CD14-positive monocyte (primary cell): Measurements from ENCODE around the gene FAM181A. TPM values are rescaled to one million over a fixed set of nuclear protein-coding genes. Genes with fewer than 3 reads are reported as not detected.

Source experiments
- DNase-seq, 3 donors: peaks; one replicate each; pipeline ENCODE4 v3.0.0-alpha.2; 2011 to 2022
- H2AFZ ChIP-seq: 2 replicates; pipeline ENCODE4 v1.6.0; 2012; ENCODE audit warnings: mild to moderate bottlenecking, low read depth, low read length, inconsistent platforms; ENCODE audit not compliant: insufficient read depth, poor library complexity, severe bottlenecking
- H3K27ac ChIP-seq, 2 donors: 1 replicate in 1 of 2; 2 replicates in 1 of 2; pipeline ENCODE4 v1.5.1; 2012 to 2013; ENCODE audit warnings: low read length in 2 of 2, control low read depth in 1 of 2, inconsistent platforms in 1 of 2, low read depth in 1 of 2, mild to moderate bottlenecking in 1 of 2
- H3K27me3 ChIP-seq, 2 donors: one replicate each; pipeline versions ENCODE4 v1.6.0 to v1.6.1; 2011 to 2013; ENCODE audit warnings: low read length in 2 of 2; ENCODE audit not compliant: control insufficient read depth in 2 of 2, insufficient read depth in 2 of 2
- H3K36me3 ChIP-seq, 2 donors: replicated peaks in 1 of 2; 1 replicate in 1 of 2; 2 replicates in 1 of 2; pipeline versions ENCODE4 v1.5.1 to v1.6.1; 2012 to 2013; ENCODE audit warnings: low read length in 2 of 2, control low read depth in 1 of 2, inconsistent platforms in 1 of 2, mild to moderate bottlenecking in 1 of 2; ENCODE audit not compliant: insufficient read depth in 2 of 2, control insufficient read depth in 1 of 2
- H3K4me1 ChIP-seq, 2 donors: 1 replicate in 1 of 2; 2 replicates in 1 of 2; pipeline versions ENCODE4 v1.5.1 to v1.6.1; 2012 to 2013; ENCODE audit warnings: low read length in 2 of 2, control low read depth in 1 of 2, inconsistent platforms in 1 of 2, mild to moderate bottlenecking in 1 of 2, moderate library complexity in 1 of 2; ENCODE audit not compliant: insufficient read depth in 2 of 2, control insufficient read depth in 1 of 2
- H3K4me2 ChIP-seq: replicated peaks from 2 replicates; pipeline ENCODE3; 2012; ENCODE audit warnings: low read length, moderate library complexity, mild to moderate bottlenecking; ENCODE audit not compliant: poor library complexity, severe bottlenecking; ENCODE audit errors: extremely low read depth
- H3K4me3 ChIP-seq, 3 experiments: fragments of 200-600 bp in 1 of 3; sonication (generic) in 1 of 3; replicated peaks in 1 of 3; 1 replicate in 2 of 3; 2 replicates in 1 of 3; pipeline ENCODE4 v1.5.1; 2011 to 2013; ENCODE audit warnings: low read length in 3 of 3, mild to moderate bottlenecking in 3 of 3, control low read depth in 2 of 3, low read depth in 2 of 3, inconsistent platforms in 1 of 3, moderate library complexity in 1 of 3
- H3K79me2 ChIP-seq: 2 replicates; pipeline ENCODE4 v1.6.0; 2012; ENCODE audit warnings: mild to moderate bottlenecking, control low read depth, inconsistent platforms, low read length, moderate library complexity; ENCODE audit not compliant: insufficient read depth
- H3K9ac ChIP-seq: 2 replicates; pipeline ENCODE4 v1.6.0; 2017; ENCODE audit warnings: low read length, mild to moderate bottlenecking; ENCODE audit not compliant: insufficient read depth, poor library complexity, severe bottlenecking
- H3K9me3 ChIP-seq, 2 donors: replicated peaks in 1 of 2; 1 replicate in 1 of 2; 2 replicates in 1 of 2; pipeline versions ENCODE4 v1.5.1 to v1.6.1; 2012 to 2013; ENCODE audit warnings: low read length in 2 of 2, control low read depth in 1 of 2; ENCODE audit not compliant: control insufficient read depth in 1 of 2, insufficient read depth in 1 of 2
- H4K20me1 ChIP-seq: 2 replicates; pipeline ENCODE4 v1.6.0; 2012; ENCODE audit warnings: mild to moderate bottlenecking, low read length, control low read depth, moderate library complexity; ENCODE audit not compliant: insufficient read depth
- H3K27ac Mint-ChIP-seq, 7 donors: one replicate each; pipeline ENCODE4 v1.8.0; 2020; ENCODE audit warnings: mild to moderate bottlenecking in 7 of 7, mixed read lengths in 7 of 7, moderate library complexity in 6 of 7, inconsistent platforms in 2 of 7
- H3K27me3 Mint-ChIP-seq, 3 donors: one replicate each; pipeline ENCODE4 v1.8.0; 2021 to 2022; ENCODE audit warnings: low read depth in 3 of 3, mild to moderate bottlenecking in 3 of 3, mixed read lengths in 3 of 3, moderate library complexity in 3 of 3, inconsistent platforms in 1 of 3
- H3K36me3 Mint-ChIP-seq, 2 donors: one replicate each; pipeline ENCODE4 v1.8.0; 2020; ENCODE audit warnings: mixed read lengths in 2 of 2, inconsistent platforms in 1 of 2, mild to moderate bottlenecking in 1 of 2
- H3K4me1 Mint-ChIP-seq: one replicate; pipeline ENCODE4 v1.8.0; 2020; ENCODE audit warnings: mild to moderate bottlenecking, mixed read lengths
- H3K4me3 Mint-ChIP-seq, 2 donors: one replicate each; pipeline ENCODE4 v1.8.0; 2020; ENCODE audit warnings: mild to moderate bottlenecking in 2 of 2, mixed read lengths in 2 of 2, moderate library complexity in 1 of 2
- H3K9me3 Mint-ChIP-seq, 7 donors: one replicate each; pipeline ENCODE4 v1.8.0; 2020 to 2022; ENCODE audit warnings: mixed read lengths in 7 of 7, mild to moderate bottlenecking in 6 of 7, moderate library complexity in 6 of 7, inconsistent platforms in 2 of 7
- CTCF ChIP-seq: fragments of 200-600 bp; IDR thresholded peaks from one replicate; pipeline ENCODE4 v1.8.0; 2022; ENCODE audit warnings: antibody characterized with exemption, mild to moderate bottlenecking
- WGBS: methylation state at CpG from one replicate; pipeline ENCODE4 v1.1.5; 2013; ENCODE audit warnings: missing lambda C conversion rate; ENCODE audit not compliant: insufficient coverage; 5-methylcytosine and 5-hydroxymethylcytosine counted together
- intact Hi-C, 2 donors: fragments of 100-400 bp; cut with micrococcal nuclease; formaldehyde crosslinking; loops; one replicate each; pipeline versions ENCODE4 v1.15.0 to v1.15.1; 2023
- polyA plus RNA-seq, 3 donors: library from polyadenylated mRNA; depleted of rRNA in 1 of 3; unstranded in 2 of 3; stranded (reverse) in 1 of 3; fragments of 300-500 nt in 2 of 3; fragments of >200 nt in 1 of 3; fragmentation: Illumina TruSeq in 2 of 3; gene quantifications; 1 replicate in 2 of 3; 2 replicates in 1 of 3; pipeline ENCODE4 v1.2.3, GENCODE V29; 2012 to 2021

The FAM181A gene
- polyA plus RNA-seq, 3 donors, result not detected

DNA sequence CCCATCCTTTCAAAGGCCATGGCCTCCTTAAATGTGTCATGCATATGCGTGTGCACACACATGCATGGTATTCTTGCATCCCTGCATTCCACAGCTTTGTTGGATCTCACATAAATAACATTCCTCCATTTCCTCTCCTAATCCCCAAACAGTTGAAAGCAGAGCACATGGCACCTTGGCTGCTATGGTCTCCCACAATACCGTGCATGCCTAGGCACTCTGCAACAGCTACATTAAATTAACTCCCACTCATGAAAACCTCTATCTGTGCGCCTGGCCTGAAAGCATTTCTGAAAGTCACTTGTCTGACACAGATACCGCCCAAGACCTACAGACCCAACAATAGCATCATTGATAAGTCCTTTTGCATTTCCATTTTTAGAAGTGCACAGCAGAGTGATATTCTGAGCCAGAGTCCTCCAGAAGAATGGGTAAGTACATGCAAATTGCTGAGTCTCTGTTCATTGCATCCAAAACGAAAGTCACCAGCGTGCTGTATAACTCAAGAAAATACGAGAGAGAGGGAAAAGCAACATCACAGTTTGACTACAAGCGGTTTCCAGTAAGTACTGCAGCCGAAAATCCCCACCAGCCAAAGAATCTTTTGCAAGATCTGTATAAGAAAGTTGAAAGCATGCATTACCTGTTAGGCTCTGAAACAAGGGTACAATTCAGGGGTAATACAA lies 48.8 kb downstream of the FAM181A start:
- H3K4me1 Mint-ChIP-seq, result peaks cover 36% of the 10 kb centered on the region
- peaks cover 0 to 9% (median 6%) of the 10 kb centered on the region in 7 donors for H3K9me3 Mint-ChIP-seq
- no peak overlapping the region for H3K4me3 ChIP-seq
- peaks cover 0 to 4% of the 10 kb centered on the region in 2 donors for H3K36me3 Mint-ChIP-seq
- no peak for DNase-seq
- H3K27me3 ChIP-seq, result no peaks in the 10 kb centered on the region
- peaks cover 2 to 6% (median 5%) of the 10 kb centered on the region in 3 donors for H3K27me3 Mint-ChIP-seq
- peak overlapping the region in 2 of 7 donors; percentile 16 to 31 for H3K27ac Mint-ChIP-seq
- no peak overlapping the region for H3K4me2 ChIP-seq
- WGBS, result 74% methylated on average over 8 of the region's 9 CpGs
- peaks cover 0 to 5% of the 10 kb centered on the region in 2 donors for H3K9me3 ChIP-seq
- H3K36me3 ChIP-seq, result no peaks in the 10 kb centered on the region
- no peaks in the 10 kb centered on the region for H3K79me2 ChIP-seq
- H4K20me1 ChIP-seq, result no peaks in the 10 kb centered on the region
- no peak overlapping the region for H3K4me3 Mint-ChIP-seq
- peak overlapping the region; percentile 32 for H2AFZ ChIP-seq
- no peak for TF ChIP-seq CTCF
- intact Hi-C loops, result loop anchor here in 1 of 2 donors (2.0 kb wide), 1 partner anchor 37 kb away; no protein-coding TSS in a partner anchor
- no peak overlapping the region for H3K9ac ChIP-seq
- H3K4me1 ChIP-seq, result peaks cover 24% of the 10 kb centered on the region in 2 donors
- H3K27ac ChIP-seq, result no peak overlapping the region

GRCh38 chr14:93976477-93977057 lies 49.4 kb downstream of the FAM181A start, which contains the start of gene ASB2:
Gene ASB2, minus strand, starts transcription at chr14:93976570. Its CDS starts 12,031 bp downstream, at chr14:93964539.
- no peaks in the 10 kb centered on the region for H4K20me1 ChIP-seq
- peaks cover 0 to 5% of the 10 kb centered on the region in 2 donors for H3K9me3 ChIP-seq
- no peaks in the 10 kb centered on the region for H3K27me3 ChIP-seq
- no peak within 1 kb of the TSS for H3K27ac ChIP-seq
- Mint-ChIP-seq H3K4me1 (peaks cover 30% of the 10 kb centered on the region), H3K27ac (peak within 1 kb of the TSS in 4 of 7 donors; percentile 10 to 84 (median 24)), H3K4me3 (peak within 1 kb of the TSS in 1 of 2 donors; percentile 52), H3K9me3 (peaks cover 0 to 9% (median 6%) of the 10 kb centered on the region in 7 donors), H3K27me3 (peaks cover 2 to 6% (median 5%) of the 10 kb centered on the region in 3 donors), H3K36me3 (peaks cover 0 to 4% of the 10 kb centered on the region in 2 donors)
- no peak within 1 kb of the TSS for H3K4me3 ChIP-seq
- H3K9ac ChIP-seq, result no peak within 1 kb of the TSS
- WGBS, result 25% methylated on average over 8 of the region's 12 CpGs
- no peaks in the 10 kb centered on the region for H3K79me2 ChIP-seq
- no peaks in the 10 kb centered on the region for H3K36me3 ChIP-seq
- peak within 1 kb of the TSS; percentile 32 for H2AFZ ChIP-seq
- no peak for TF ChIP-seq CTCF
- intact Hi-C loops, result loop anchor here in 1 of 2 donors (2.0 kb wide), 1 partner anchor 38 kb away; no protein-coding TSS in a partner anchor
- H3K4me2 ChIP-seq, result no peak within 1 kb of the TSS
- peak in 1 of 3 donors; percentile 48 for DNase-seq
- peaks cover 18% of the 10 kb centered on the region in 2 donors for H3K4me1 ChIP-seq
